Heart left ventricle (tissue), 13 donors: ENCODE data around the gene MRS2.

Source experiments
- POLR2A ChIP-seq, 2 donors: fragments of 450-650 bp; IDR thresholded peaks; one replicate each; pipeline ENCODE4 v1.6.1; 2017; ENCODE audit warnings: antibody characterized with exemption in 2 of 2, mild to moderate bottlenecking in 2 of 2, moderate library complexity in 2 of 2
- TF ChIP-seq, protein P1 (sequence below), 12 donors: fragments of 200-600 bp; sonication (generic) in 4 of 12; IDR thresholded peaks; one replicate each; pipeline versions ENCODE4 v1.5.0 to v1.8.0; 2018 to 2022; ENCODE audit warnings: antibody characterized with exemption in 12 of 12, mild to moderate bottlenecking in 5 of 12
- donor health status: ischemic (EF 13 %, LVEDD 7.1; RV severe dilation, severe dysfunction).
- donor health status: DM: no; HTN: yes; CAD: no.
- donor health status: DM: no; HTN: no; CAD: no.
- donor health status: ischemic (EF 25% LVEDD 6.9; RV normal size, moderate dysfunction).
- donor health status: ischemic (EF 25% LVEDD 5.7; RV mildly dilated, moderate dysfunction).
- donor health status: ischemic (EF 35%, LVEDD 5.7; RV mildly dilated, moderate dysfunction).
- donor health status: nonischemic (EF 11% LVEDD 7.7; RV severe dilation, severe dysfunction).
- donor health status: DM: yes; HTN: yes; CAD: no.
- donor health status: PGD.
- donor health status: ischemic (EF 29% LVEDD 5.4; RV normal size, mild dysfunction).
- donor health status: nonischemic (EF 23%, LVEDD 6.1; RV moderate dilation, normal function).

DNA sequence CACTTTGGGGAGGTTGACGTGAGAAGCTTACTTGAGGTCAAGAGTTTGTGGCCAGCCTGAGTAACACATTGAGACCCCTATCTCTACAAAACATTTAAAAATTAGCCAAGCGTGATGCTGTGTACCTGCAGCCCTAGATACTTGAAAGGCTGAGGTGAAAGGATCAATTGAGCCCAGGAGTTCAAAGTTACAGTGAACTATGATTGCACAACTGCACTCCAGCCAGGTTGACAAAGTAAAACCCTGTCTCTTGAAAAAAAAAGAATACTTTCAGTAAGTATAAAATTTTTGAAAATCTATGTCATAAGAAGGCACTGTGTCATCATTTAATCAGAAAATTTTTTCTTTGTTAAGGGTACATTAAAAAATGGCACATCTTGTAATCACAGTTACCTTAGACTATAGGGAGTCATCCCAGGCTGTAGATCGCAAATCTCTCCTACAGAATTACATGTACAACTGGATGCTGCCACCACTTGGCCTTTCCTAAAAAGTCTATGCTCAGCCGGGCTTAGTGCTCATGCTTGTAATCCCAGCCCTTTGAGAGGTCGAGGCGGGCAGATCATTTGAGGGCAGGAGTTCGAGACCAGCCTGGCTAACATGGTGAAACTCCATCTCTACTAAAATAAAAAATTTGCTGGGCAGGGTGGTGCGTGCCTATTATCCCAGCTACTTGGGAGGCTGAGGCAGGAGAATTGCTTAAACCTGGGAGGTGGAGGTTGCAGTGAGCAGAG, 17.0 kb upstream of the MRS2 start:
- TF ChIP-seq, protein P1, sequence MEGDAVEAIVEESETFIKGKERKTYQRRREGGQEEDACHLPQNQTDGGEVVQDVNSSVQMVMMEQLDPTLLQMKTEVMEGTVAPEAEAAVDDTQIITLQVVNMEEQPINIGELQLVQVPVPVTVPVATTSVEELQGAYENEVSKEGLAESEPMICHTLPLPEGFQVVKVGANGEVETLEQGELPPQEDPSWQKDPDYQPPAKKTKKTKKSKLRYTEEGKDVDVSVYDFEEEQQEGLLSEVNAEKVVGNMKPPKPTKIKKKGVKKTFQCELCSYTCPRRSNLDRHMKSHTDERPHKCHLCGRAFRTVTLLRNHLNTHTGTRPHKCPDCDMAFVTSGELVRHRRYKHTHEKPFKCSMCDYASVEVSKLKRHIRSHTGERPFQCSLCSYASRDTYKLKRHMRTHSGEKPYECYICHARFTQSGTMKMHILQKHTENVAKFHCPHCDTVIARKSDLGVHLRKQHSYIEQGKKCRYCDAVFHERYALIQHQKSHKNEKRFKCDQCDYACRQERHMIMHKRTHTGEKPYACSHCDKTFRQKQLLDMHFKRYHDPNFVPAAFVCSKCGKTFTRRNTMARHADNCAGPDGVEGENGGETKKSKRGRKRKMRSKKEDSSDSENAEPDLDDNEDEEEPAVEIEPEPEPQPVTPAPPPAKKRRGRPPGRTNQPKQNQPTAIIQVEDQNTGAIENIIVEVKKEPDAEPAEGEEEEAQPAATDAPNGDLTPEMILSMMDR (IDR thresholded peaks at IDR 0.05), result no peak
- no peak for TF ChIP-seq POLR2A (IDR thresholded peaks at IDR 0.05)
